ENCODE results near the gene MARVELD3. TPM values are rescaled to one million over a fixed set of nuclear protein-coding genes. Genes with fewer than 3 reads are reported as not detected.

Gene MARVELD3
- total RNA-seq, 5 donors from 2014 or later (not counting 1 experiment from before 2014, with no cell fraction given), result 0.22 TPM; not detected in 4

GRCh38 chr16:71618429-71618828, 7.6 kb upstream of the MARVELD3 start:
- CTCF ChIA-PET, result no interaction called here
- H3K27ac ChIP-seq (ENCODE audit: low read length), result no peak overlapping the region
- H3K27me3 ChIP-seq (replicated peaks in 1 of 2; ENCODE audit: control insufficient read depth in 2 of 2, extremely low read depth in 1 of 2, insufficient read depth in 2 of 2, low read length in 1 of 2), result peaks cover 0 to 20% of the 10 kb centered on the region in 2 experiments
- no peak overlapping the region for H3K4me3 ChIP-seq (ENCODE audit: control insufficient read depth in 1 of 2, extremely low read depth in 1 of 2, low read length in 1 of 2)
- no peak for ATAC-seq (replicated peaks in 1 of 4)
- Mint-ChIP-seq H3K27me3 (peaks cover 20 to 23% of the 10 kb centered on the region in 2 donors), H3K9me3 (no peaks in the 10 kb centered on the region), H3K36me3 (no peaks in the 10 kb centered on the region), H3K4me3 (no peak overlapping the region), H3K27ac (no peak overlapping the region), H3K4me1 (peaks cover 0 to 17% (median 11%) of the 10 kb centered on the region in 3 donors)
- DNase-seq, result no peak
- H3K9me3 ChIP-seq, result no peaks in the 10 kb centered on the region
- POLR2A ChIA-PET, result interaction anchor here in 1 of 2 donors (0.6 kb wide), 1 partner anchor 30 kb away, joined by 3 read pairs; no protein-coding TSS in a partner anchor
- H3K36me3 ChIP-seq (ENCODE audit: control insufficient read depth in 2 of 2, extremely low read depth in 1 of 2, insufficient read depth in 1 of 2, low read length in 1 of 2), result no peaks in the 10 kb centered on the region
- WGBS (ENCODE audit: insufficient coverage), result no CpG with 5 or more reads among the region's 4 CpGs
- no peaks in the 10 kb centered on the region for H3K4me1 ChIP-seq (ENCODE audit: control insufficient read depth in 1 of 2, extremely low read depth in 1 of 2, insufficient read depth in 2 of 2, low read length in 2 of 2)

- H3K27ac ChIP-seq (ENCODE audit: low read length), result no peak overlapping the region
- peaks cover 0 to 12% of the 10 kb centered on the region in 2 experiments for H3K4me1 ChIP-seq (ENCODE audit: control insufficient read depth in 1 of 2, extremely low read depth in 1 of 2, insufficient read depth in 2 of 2, low read length in 2 of 2)
- Mint-ChIP-seq H3K36me3 (no peaks in the 10 kb centered on the region), H3K9me3 (no peaks in the 10 kb centered on the region), H3K4me1 (peaks cover 0 to 21% (median 11%) of the 10 kb centered on the region in 3 donors), H3K27ac (no peak overlapping the region), H3K27me3 (peaks cover 13 to 17% of the 10 kb centered on the region in 2 donors), H3K4me3 (no peak overlapping the region)
- H3K36me3 ChIP-seq (ENCODE audit: control insufficient read depth in 2 of 2, extremely low read depth in 1 of 2, insufficient read depth in 1 of 2, low read length in 1 of 2), result no peaks in the 10 kb centered on the region
- no peaks in the 10 kb centered on the region for H3K9me3 ChIP-seq
- ChIA-PET CTCF (no interaction called here), POLR2A (no interaction called here)
- H3K4me3 ChIP-seq (ENCODE audit: control insufficient read depth in 1 of 2, extremely low read depth in 1 of 2, low read length in 1 of 2), result no peak overlapping the region
- DNase-seq (no peak), ATAC-seq (replicated peaks in 1 of 4) (peak in 1 of 4 experiments; percentile 35)
- peaks cover 9 to 25% of the 10 kb centered on the region in 2 experiments for H3K27me3 ChIP-seq (replicated peaks in 1 of 2; ENCODE audit: control insufficient read depth in 2 of 2, extremely low read depth in 1 of 2, insufficient read depth in 2 of 2, low read length in 1 of 2)
These were observed 3.9 kb upstream of the MARVELD3 start for GRCh38 chr16:71622088-71622487.

DNA sequence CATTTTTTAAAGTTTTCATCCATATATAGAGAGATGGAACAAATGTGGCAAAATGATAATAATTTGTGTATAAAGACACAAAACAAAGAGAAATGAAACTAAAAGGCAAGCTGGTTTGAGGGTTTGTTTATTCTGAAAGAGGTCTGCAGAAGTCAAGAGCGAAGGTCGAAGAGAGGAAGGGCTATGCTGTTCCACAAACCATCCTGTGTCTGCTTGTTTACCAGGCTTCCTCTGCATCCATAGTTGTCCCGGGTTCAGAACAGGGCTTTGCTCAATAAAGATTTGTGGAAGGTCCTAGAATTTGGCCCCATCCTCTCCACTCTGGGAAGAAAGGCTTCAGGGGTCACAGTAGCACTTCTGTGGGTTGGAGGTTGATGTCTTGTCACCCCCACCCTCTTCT, 2.4 kb upstream of the MARVELD3 start:
- peaks cover 0 to 21% (median 11%) of the 10 kb centered on the region in 3 donors for H3K4me1 Mint-ChIP-seq
- no peak overlapping the region for H3K27ac Mint-ChIP-seq

GRCh38 chr16:71625113-71625850, 702 bp upstream of the MARVELD3 start:
- WGBS (ENCODE audit: insufficient coverage), result 83% methylated on average over 7 of the region's 7 CpGs
- H3K27ac ChIP-seq (ENCODE audit: low read length), result no peak overlapping the region
- no peaks in the 10 kb centered on the region for H3K9me3 ChIP-seq
- no peaks in the 10 kb centered on the region for H3K36me3 ChIP-seq (ENCODE audit: control insufficient read depth in 2 of 2, extremely low read depth in 1 of 2, insufficient read depth in 1 of 2, low read length in 1 of 2)
- H3K27me3 ChIP-seq (replicated peaks in 1 of 2; ENCODE audit: control insufficient read depth in 2 of 2, extremely low read depth in 1 of 2, insufficient read depth in 2 of 2, low read length in 1 of 2), result peaks cover 9 to 38% of the 10 kb centered on the region in 2 experiments
- ATAC-seq (replicated peaks in 1 of 4), result no peak
- peaks cover 0 to 12% of the 10 kb centered on the region in 2 experiments for H3K4me1 ChIP-seq (ENCODE audit: control insufficient read depth in 1 of 2, extremely low read depth in 1 of 2, insufficient read depth in 2 of 2, low read length in 2 of 2)
- H3K36me3 Mint-ChIP-seq, result no peaks in the 10 kb centered on the region
- H3K27me3 Mint-ChIP-seq, result peaks cover 9 to 17% of the 10 kb centered on the region in 2 donors
- ChIA-PET CTCF (no interaction called here), POLR2A (no interaction called here)
- no peaks in the 10 kb centered on the region for H3K9me3 Mint-ChIP-seq
- DNase-seq, result no peak
- H3K4me3 ChIP-seq (ENCODE audit: control insufficient read depth in 1 of 2, extremely low read depth in 1 of 2, low read length in 1 of 2), result no peak overlapping the region
- H3K4me1 Mint-ChIP-seq, result peaks cover 0 to 21% (median 11%) of the 10 kb centered on the region in 3 donors
- H3K27ac Mint-ChIP-seq, result no peak overlapping the region
- peak overlapping the region in 1 of 3 donors; percentile 37 for H3K4me3 Mint-ChIP-seq

More for the DNA sequence above, 2.4 kb upstream of the MARVELD3 start:
- Mint-ChIP-seq H3K4me3 (no peak overlapping the region), H3K36me3 (no peaks in the 10 kb centered on the region), H3K27me3 (peaks cover 13 to 17% of the 10 kb centered on the region in 2 donors), H3K9me3 (no peaks in the 10 kb centered on the region)
- Histone ChIP-seq H3K27me3 (replicated peaks in 1 of 2; ENCODE audit: control insufficient read depth in 2 of 2, extremely low read depth in 1 of 2, insufficient read depth in 2 of 2, low read length in 1 of 2) (peaks cover 9 to 38% of the 10 kb centered on the region in 2 experiments), H3K4me1 (ENCODE audit: control insufficient read depth in 1 of 2, extremely low read depth in 1 of 2, insufficient read depth in 2 of 2, low read length in 2 of 2) (peaks cover 0 to 12% of the 10 kb centered on the region in 2 experiments), H3K9me3 (no peaks in the 10 kb centered on the region), H3K36me3 (ENCODE audit: control insufficient read depth in 2 of 2, extremely low read depth in 1 of 2, insufficient read depth in 1 of 2, low read length in 1 of 2) (no peaks in the 10 kb centered on the region), H3K27ac (ENCODE audit: low read length) (no peak overlapping the region), H3K4me3 (ENCODE audit: control insufficient read depth in 1 of 2, extremely low read depth in 1 of 2, low read length in 1 of 2) (no peak overlapping the region)
- no peak for DNase-seq
- CTCF ChIA-PET, result no interaction called here
- no CpG with 5 or more reads among the region's 3 CpGs for WGBS (ENCODE audit: insufficient coverage)
- POLR2A ChIA-PET, result no interaction called here
- no peak for ATAC-seq (replicated peaks in 1 of 4)

DNA sequence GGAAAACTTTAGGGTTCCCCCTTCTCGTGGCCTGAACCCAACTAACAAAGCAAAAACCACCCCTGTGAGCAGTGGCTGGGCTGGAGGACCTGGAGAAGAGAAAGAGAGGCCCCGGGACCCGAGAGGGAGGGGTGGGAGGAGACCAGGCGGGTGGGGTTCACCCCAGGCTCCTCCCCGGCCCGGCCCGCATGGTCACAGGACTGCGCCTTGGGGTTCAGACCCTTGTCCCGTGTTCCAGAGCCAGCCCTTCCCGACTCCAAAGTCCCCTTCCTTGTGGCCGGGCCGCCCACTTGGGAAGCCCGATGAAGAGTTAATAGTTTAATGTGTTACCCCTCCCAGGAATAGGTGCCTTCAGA, 852 bp downstream of the MARVELD3 start:
- H3K36me3 ChIP-seq (ENCODE audit: control insufficient read depth in 2 of 2, extremely low read depth in 1 of 2, insufficient read depth in 1 of 2, low read length in 1 of 2), result no peaks in the 10 kb centered on the region
- peak in 1 of 4 experiments; percentile 9 for ATAC-seq (replicated peaks in 1 of 4)
- no peak for DNase-seq
- Mint-ChIP-seq H3K4me1 (peaks cover 0 to 13% (median 6%) of the 10 kb centered on the region in 3 donors), H3K27me3 (peaks cover 5 to 17% of the 10 kb centered on the region in 2 donors), H3K27ac (no peak overlapping the region), H3K9me3 (no peaks in the 10 kb centered on the region), H3K4me3 (peak overlapping the region in 1 of 3 donors; percentile 47), H3K36me3 (no peaks in the 10 kb centered on the region)
- CTCF ChIA-PET, result no interaction called here
- POLR2A ChIA-PET, result no interaction called here
- H3K27ac ChIP-seq (ENCODE audit: low read length), result no peak overlapping the region
- no peak overlapping the region for H3K4me3 ChIP-seq (ENCODE audit: control insufficient read depth in 1 of 2, extremely low read depth in 1 of 2, low read length in 1 of 2)
- no peaks in the 10 kb centered on the region for H3K9me3 ChIP-seq
- H3K27me3 ChIP-seq (replicated peaks in 1 of 2; ENCODE audit: control insufficient read depth in 2 of 2, extremely low read depth in 1 of 2, insufficient read depth in 2 of 2, low read length in 1 of 2), result peaks cover 9 to 38% of the 10 kb centered on the region in 2 experiments
- WGBS (ENCODE audit: insufficient coverage), result 6% methylated on average over 3 of the region's 13 CpGs
- peaks cover 0 to 12% of the 10 kb centered on the region in 2 experiments for H3K4me1 ChIP-seq (ENCODE audit: control insufficient read depth in 1 of 2, extremely low read depth in 1 of 2, insufficient read depth in 2 of 2, low read length in 2 of 2)

GRCh38 chr16:71627731-71628181, 1.8 kb downstream of the MARVELD3 start:
- ATAC-seq (replicated peaks in 1 of 4), result no peak
- Mint-ChIP-seq H3K4me1 (peaks cover 0 to 4% (median 0%) of the 10 kb centered on the region in 3 donors), H3K9me3 (no peaks in the 10 kb centered on the region), H3K27me3 (peaks cover 5 to 17% of the 10 kb centered on the region in 2 donors), H3K27ac (no peak overlapping the region), H3K36me3 (no peaks in the 10 kb centered on the region), H3K4me3 (peak overlapping the region in 1 of 3 donors; percentile 24)
- no peak overlapping the region for H3K27ac ChIP-seq (ENCODE audit: low read length)
- peaks cover 9 to 38% of the 10 kb centered on the region in 2 experiments for H3K27me3 ChIP-seq (replicated peaks in 1 of 2; ENCODE audit: control insufficient read depth in 2 of 2, extremely low read depth in 1 of 2, insufficient read depth in 2 of 2, low read length in 1 of 2)
- ChIA-PET CTCF (interaction anchor here in 1 of 2 donors (0.5 kb wide), 1 partner anchor 389 kb away, joined by 4 read pairs; no protein-coding TSS in a partner anchor), POLR2A (no interaction called here)
- no peaks in the 10 kb centered on the region for H3K36me3 ChIP-seq (ENCODE audit: control insufficient read depth in 2 of 2, extremely low read depth in 1 of 2, insufficient read depth in 1 of 2, low read length in 1 of 2)
- H3K9me3 ChIP-seq, result no peaks in the 10 kb centered on the region
- no peak for DNase-seq
- H3K4me3 ChIP-seq (ENCODE audit: control insufficient read depth in 1 of 2, extremely low read depth in 1 of 2, low read length in 1 of 2), result no peak overlapping the region
- peaks cover 0 to 12% of the 10 kb centered on the region in 2 experiments for H3K4me1 ChIP-seq (ENCODE audit: control insufficient read depth in 1 of 2, extremely low read depth in 1 of 2, insufficient read depth in 2 of 2, low read length in 2 of 2)
- WGBS (ENCODE audit: insufficient coverage), result 100% methylated on average over 3 of the region's 7 CpGs

All from T-cell (primary cell).